Epithelial cell of esophagus (primary cell): ENCODE measurements around the gene B3GALT6.
A peak's percentile ranks its signal among the peaks of the same experiment; 100 is the strongest.

Experiments used
- DNase-seq: peaks from one replicate; pipeline ENCODE4 v3.0.0; 2010; ENCODE audit warnings: low read depth
- H3K4me3 ChIP-seq: 2 replicates; pipeline ENCODE4 v1.5.1; 2011; ENCODE audit warnings: mild to moderate bottlenecking, low read length, control low read depth
- CTCF ChIP-seq: IDR thresholded peaks from 2 replicates; pipeline ENCODE4 v1.5.1; 2011; ENCODE audit warnings: low read depth, mild to moderate bottlenecking, low read length, control low read depth, inconsistent platforms; ENCODE audit not compliant: insufficient read depth; ENCODE audit errors: missing control alignments

Gene B3GALT6

GRCh38 chr1:1250786-1251284 is 18.8 kb downstream of the B3GALT6 start:
- no peak for TF ChIP-seq CTCF
- DNase-seq: peak; percentile 93
- no peak overlapping the region for H3K4me3 ChIP-seq

GRCh38 chr1:1253314-1253713 is 21.3 kb downstream of the B3GALT6 start:
- DNase-seq: no peak
- H3K4me3 ChIP-seq: no peak overlapping the region
- TF ChIP-seq CTCF: no peak

GRCh38 chr1:1253972-1254666 is 22.1 kb downstream of the B3GALT6 start:
- TF ChIP-seq CTCF: no peak
- DNase-seq: no peak
- no peak overlapping the region for H3K4me3 ChIP-seq

GRCh38 chr1:1254667-1254998 is 22.6 kb downstream of the B3GALT6 start:
- no peak for DNase-seq
- TF ChIP-seq CTCF: no peak
- no peak overlapping the region for H3K4me3 ChIP-seq

GRCh38 chr1:1255078-1255477 is 23.0 kb downstream of the B3GALT6 start:
- no peak for TF ChIP-seq CTCF
- DNase-seq: no peak
- no peak overlapping the region for H3K4me3 ChIP-seq

- TF ChIP-seq CTCF: no peak
- no peak overlapping the region for H3K4me3 ChIP-seq
- DNase-seq: no peak
Measured at GRCh38 chr1:1255611-1256010, 23.6 kb downstream of the B3GALT6 start.
